Measurements from ENCODE around the gene FBXO38. TPM values are rescaled to one million over a fixed set of nuclear protein-coding genes. Genes with fewer than 3 reads are reported as not detected.

Gene FBXO38
- total RNA-seq, 1 donor from 2014 or later, result 51.5 TPM

- DNase-seq (ENCODE audit: extremely low spot score, unreplicated experiment), result no peak
- no peak overlapping the region for H3K4me3 Mint-ChIP-seq
- H3K4me1 Mint-ChIP-seq (ENCODE audit: unreplicated experiment), result no peaks in the 10 kb centered on the region
- no peaks in the 10 kb centered on the region for H3K9me3 Mint-ChIP-seq
- TF ChIP-seq CTCF (conservative IDR thresholded peaks at IDR 0.05), result no peak
- H3K36me3 Mint-ChIP-seq, result peaks cover 30% of the 10 kb centered on the region
- H3K27me3 Mint-ChIP-seq, result no peaks in the 10 kb centered on the region
- no peak overlapping the region for H3K27ac Mint-ChIP-seq
Measured at GRCh38 chr5:148416416-148416815, 32.7 kb downstream of the FBXO38 start.

DNA sequence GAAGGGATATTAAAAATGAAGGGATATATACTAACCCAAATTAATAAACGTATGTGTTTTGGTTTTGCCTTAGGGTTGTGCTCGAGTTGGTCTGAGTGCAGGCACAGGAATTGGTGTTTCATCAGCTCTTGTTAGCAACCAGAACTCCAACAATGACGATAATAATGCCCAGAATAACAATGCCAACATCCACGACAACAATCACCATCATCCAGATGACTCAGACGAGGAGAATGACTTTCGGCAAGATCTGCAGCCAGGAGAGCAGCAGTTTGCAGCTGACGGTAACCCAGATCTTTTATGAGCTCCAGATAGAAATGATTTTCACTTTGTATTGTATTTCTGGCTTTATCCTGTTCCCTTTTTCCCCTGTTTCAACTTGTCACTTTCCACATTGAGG is 33.2 kb downstream of the FBXO38 start:
- Mint-ChIP-seq H3K36me3 (peaks cover 33% of the 10 kb centered on the region), H3K27ac (no peak overlapping the region), H3K9me3 (no peaks in the 10 kb centered on the region), H3K4me1 (ENCODE audit: unreplicated experiment) (no peaks in the 10 kb centered on the region), H3K27me3 (no peaks in the 10 kb centered on the region), H3K4me3 (no peak overlapping the region)
- no peak for DNase-seq (ENCODE audit: extremely low spot score, unreplicated experiment)
- no peak for TF ChIP-seq CTCF (conservative IDR thresholded peaks at IDR 0.05)

GRCh38 chr5:148418511-148418910 is 34.8 kb downstream of the FBXO38 start:
- no peak overlapping the region for H3K4me3 Mint-ChIP-seq
- no peaks in the 10 kb centered on the region for H3K4me1 Mint-ChIP-seq (ENCODE audit: unreplicated experiment)
- H3K9me3 Mint-ChIP-seq, result no peaks in the 10 kb centered on the region
- DNase-seq (ENCODE audit: extremely low spot score, unreplicated experiment), result no peak
- TF ChIP-seq CTCF (conservative IDR thresholded peaks at IDR 0.05), result no peak
- H3K36me3 Mint-ChIP-seq, result peaks cover 36% of the 10 kb centered on the region
- H3K27me3 Mint-ChIP-seq, result no peaks in the 10 kb centered on the region
- H3K27ac Mint-ChIP-seq, result no peak overlapping the region

GRCh38 chr5:148421661-148422060 is 37.9 kb downstream of the FBXO38 start:
- no peak for TF ChIP-seq CTCF (conservative IDR thresholded peaks at IDR 0.05)
- H3K36me3 Mint-ChIP-seq, result peaks cover 46% of the 10 kb centered on the region
- no peaks in the 10 kb centered on the region for H3K27me3 Mint-ChIP-seq
- H3K9me3 Mint-ChIP-seq, result no peaks in the 10 kb centered on the region
- DNase-seq (ENCODE audit: extremely low spot score, unreplicated experiment), result no peak
- no peaks in the 10 kb centered on the region for H3K4me1 Mint-ChIP-seq (ENCODE audit: unreplicated experiment)
- no peak overlapping the region for H3K4me3 Mint-ChIP-seq
- H3K27ac Mint-ChIP-seq, result no peak overlapping the region

- DNase-seq (ENCODE audit: extremely low spot score, unreplicated experiment), result no peak
- no peak overlapping the region for H3K4me3 Mint-ChIP-seq
- TF ChIP-seq CTCF (conservative IDR thresholded peaks at IDR 0.05), result no peak
- no peaks in the 10 kb centered on the region for H3K27me3 Mint-ChIP-seq
- H3K27ac Mint-ChIP-seq, result no peak overlapping the region
- H3K9me3 Mint-ChIP-seq, result no peaks in the 10 kb centered on the region
- peaks cover 37% of the 10 kb centered on the region for H3K36me3 Mint-ChIP-seq
- H3K4me1 Mint-ChIP-seq (ENCODE audit: unreplicated experiment), result no peaks in the 10 kb centered on the region
Measured at GRCh38 chr5:148425808-148426207, 42.0 kb downstream of the FBXO38 start.

GRCh38 chr5:148426514-148426913 is 42.8 kb downstream of the FBXO38 start:
- Mint-ChIP-seq H3K4me3 (no peak overlapping the region), H3K9me3 (no peaks in the 10 kb centered on the region)

More at GRCh38 chr5:148426514-148426913, 42.8 kb downstream of the FBXO38 start:
- Mint-ChIP-seq H3K36me3 (peaks cover 44% of the 10 kb centered on the region), H3K27me3 (no peaks in the 10 kb centered on the region), H3K4me1 (ENCODE audit: unreplicated experiment) (no peaks in the 10 kb centered on the region), H3K27ac (no peak overlapping the region)
- DNase-seq (ENCODE audit: extremely low spot score, unreplicated experiment), result no peak
- no peak for TF ChIP-seq CTCF (conservative IDR thresholded peaks at IDR 0.05)

All from type B pancreatic cell (in vitro differentiated cells).